NCI-H1694 treated with DMSO at 0.1 percent for 48 hours (cell line): ENCODE data around the gene CDH20.

Experiments used
- DNase-seq: peaks from one replicate; lab custom pipeline; 2025; lab: John Stamatoyannopoulos, UW

Gene CDH20

GRCh38 chr18:61531182-61531581 is 198.0 kb downstream of the CDH20 start:
- DNase-seq = peak; percentile 87

- DNase-seq = no peak
Measured at GRCh38 chr18:61531891-61532290, 198.7 kb downstream of the CDH20 start.

GRCh38 chr18:61535401-61535800 is 202.2 kb downstream of the CDH20 start:
- no peak for DNase-seq

GRCh38 chr18:61541673-61542072 is 208.4 kb downstream of the CDH20 start:
- no peak for DNase-seq

- no peak for DNase-seq
Measured at GRCh38 chr18:61542596-61542995, 209.4 kb downstream of the CDH20 start.

GRCh38 chr18:61543518-61543917 is 210.3 kb downstream of the CDH20 start:
- DNase-seq = no peak

GRCh38 chr18:61544178-61544577 is 210.9 kb downstream of the CDH20 start:
- DNase-seq = peak; percentile 3

GRCh38 chr18:61545281-61546245 is 212.3 kb downstream of the CDH20 start:
- peak; percentile 6 for DNase-seq

GRCh38 chr18:61546590-61546989 is 213.4 kb downstream of the CDH20 start:
- no peak for DNase-seq

- DNase-seq = no peak
Measured at GRCh38 chr18:61549416-61549815, 216.2 kb downstream of the CDH20 start.

GRCh38 chr18:61549889-61550288 is 216.7 kb downstream of the CDH20 start:
- DNase-seq = no peak

GRCh38 chr18:61551586-61551985 is 218.4 kb downstream of the CDH20 start:
- peak; percentile 60 for DNase-seq

- no peak for DNase-seq
Measured at GRCh38 chr18:61553045-61553659, 219.9 kb downstream of the CDH20 start.

- DNase-seq = no peak
Measured at GRCh38 chr18:61554117-61554776, 221.0 kb downstream of the CDH20 start.

GRCh38 chr18:61554946-61555361 is 221.7 kb downstream of the CDH20 start:
- DNase-seq = no peak

- DNase-seq = no peak
Measured at GRCh38 chr18:61556316-61556715, 223.1 kb downstream of the CDH20 start.

- DNase-seq = no peak
Measured at GRCh38 chr18:61556862-61557261, 223.6 kb downstream of the CDH20 start.

- DNase-seq = no peak
Measured at GRCh38 chr18:61569176-61569892, 236.1 kb downstream of the CDH20 start.

- no peak for DNase-seq
Measured at GRCh38 chr18:61570070-61570469, 236.8 kb downstream of the CDH20 start.

- DNase-seq = no peak
Measured at GRCh38 chr18:61572084-61572655, 238.9 kb downstream of the CDH20 start.

GRCh38 chr18:61572871-61573270 is 239.6 kb downstream of the CDH20 start:
- no peak for DNase-seq

GRCh38 chr18:61574665-61575064 is 241.4 kb downstream of the CDH20 start:
- DNase-seq = no peak
